ENCODE measurements around the gene PKIB. TPM values are rescaled to one million over a fixed set of nuclear protein-coding genes. Genes with fewer than 3 reads are reported as not detected.
"Not testable (repeated sequence)": the region's sequence is repeated elsewhere in the genome, so short reads cannot be mapped to it uniquely, and the experiment has no call there.

PKIB gene
- total and polyA plus RNA-seq, 3 donors from 2014 or later = 1.4 to 5.0 (median 3.3) TPM

DNA sequence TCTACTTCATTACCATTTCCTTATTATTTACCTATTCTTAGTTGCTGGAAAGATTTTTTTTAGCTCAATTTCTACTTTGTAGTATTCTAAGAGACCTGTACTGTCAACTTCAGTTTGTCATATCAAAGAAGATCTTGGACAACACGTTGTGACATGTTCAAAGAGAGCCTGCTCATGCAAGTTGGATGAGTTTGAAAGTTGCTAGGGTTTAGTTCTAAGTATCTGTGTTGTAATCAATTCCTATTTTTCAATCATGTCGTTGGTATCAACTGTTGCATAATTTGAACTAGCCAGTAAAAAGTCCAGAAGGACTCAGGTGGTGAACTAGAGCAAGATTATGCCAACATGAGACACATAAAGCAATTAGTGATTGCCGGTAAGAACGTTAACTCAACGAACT lies 30.2 kb downstream of the PKIB start:
- no peak overlapping the region for H3K4me3 ChIP-seq
- no peaks in the 10 kb centered on the region for H3K36me3 ChIP-seq (ENCODE audit: low read depth, missing control alignments)
- H3K4me1 ChIP-seq = no peaks in the 10 kb centered on the region
- DNase-seq = no peak
- intact Hi-C loops (cut with DNase I; ENCODE audit: low total_unique reads) = no loop called here
- no peaks in the 10 kb centered on the region for H3K9me3 ChIP-seq
- H3K27ac ChIP-seq = no peak overlapping the region
- TF ChIP-seq, protein P1, sequence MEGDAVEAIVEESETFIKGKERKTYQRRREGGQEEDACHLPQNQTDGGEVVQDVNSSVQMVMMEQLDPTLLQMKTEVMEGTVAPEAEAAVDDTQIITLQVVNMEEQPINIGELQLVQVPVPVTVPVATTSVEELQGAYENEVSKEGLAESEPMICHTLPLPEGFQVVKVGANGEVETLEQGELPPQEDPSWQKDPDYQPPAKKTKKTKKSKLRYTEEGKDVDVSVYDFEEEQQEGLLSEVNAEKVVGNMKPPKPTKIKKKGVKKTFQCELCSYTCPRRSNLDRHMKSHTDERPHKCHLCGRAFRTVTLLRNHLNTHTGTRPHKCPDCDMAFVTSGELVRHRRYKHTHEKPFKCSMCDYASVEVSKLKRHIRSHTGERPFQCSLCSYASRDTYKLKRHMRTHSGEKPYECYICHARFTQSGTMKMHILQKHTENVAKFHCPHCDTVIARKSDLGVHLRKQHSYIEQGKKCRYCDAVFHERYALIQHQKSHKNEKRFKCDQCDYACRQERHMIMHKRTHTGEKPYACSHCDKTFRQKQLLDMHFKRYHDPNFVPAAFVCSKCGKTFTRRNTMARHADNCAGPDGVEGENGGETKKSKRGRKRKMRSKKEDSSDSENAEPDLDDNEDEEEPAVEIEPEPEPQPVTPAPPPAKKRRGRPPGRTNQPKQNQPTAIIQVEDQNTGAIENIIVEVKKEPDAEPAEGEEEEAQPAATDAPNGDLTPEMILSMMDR (IDR thresholded peaks at IDR 0.05) = no peak
- TF ChIP-seq POLR2A (IDR thresholded peaks at IDR 0.05) = no peak
- no peaks in the 10 kb centered on the region for H3K27me3 ChIP-seq
- 87% methylated on average over 5 of the region's 5 CpGs for WGBS, 2 donors

- 81 to 85% methylated on average over 3 of the region's 3 CpGs for WGBS, 2 donors
- no peak overlapping the region for H3K4me3 ChIP-seq
- H3K4me1 ChIP-seq = no peaks in the 10 kb centered on the region
- no peak for DNase-seq
- H3K27me3 ChIP-seq = no peaks in the 10 kb centered on the region
- TF ChIP-seq, protein P1 (IDR thresholded peaks at IDR 0.05) = no peak
- no peak for TF ChIP-seq POLR2A (IDR thresholded peaks at IDR 0.05)
- intact Hi-C loops (cut with DNase I; ENCODE audit: low total_unique reads) = no loop called here
- H3K27ac ChIP-seq = no peak overlapping the region
- H3K9me3 ChIP-seq = no peaks in the 10 kb centered on the region
- H3K36me3 ChIP-seq (ENCODE audit: low read depth, missing control alignments) = no peaks in the 10 kb centered on the region
Measured at GRCh38 chr6:122641819-122642218, 31.6 kb downstream of the PKIB start.

- DNase-seq; H3K4me3 ChIP-seq; H3K36me3 ChIP-seq (ENCODE audit: low read depth, missing control alignments); H3K27ac ChIP-seq; intact Hi-C loops (cut with DNase I; ENCODE audit: low total_unique reads); H3K9me3 ChIP-seq; H3K4me1 ChIP-seq; H3K27me3 ChIP-seq: not testable (repeated sequence)
- WGBS, 2 donors = 88 to 89% methylated on average over 1 of the region's 1 CpG
Measured at GRCh38 chr6:122642604-122643003, 32.4 kb downstream of the PKIB start.

DNA sequence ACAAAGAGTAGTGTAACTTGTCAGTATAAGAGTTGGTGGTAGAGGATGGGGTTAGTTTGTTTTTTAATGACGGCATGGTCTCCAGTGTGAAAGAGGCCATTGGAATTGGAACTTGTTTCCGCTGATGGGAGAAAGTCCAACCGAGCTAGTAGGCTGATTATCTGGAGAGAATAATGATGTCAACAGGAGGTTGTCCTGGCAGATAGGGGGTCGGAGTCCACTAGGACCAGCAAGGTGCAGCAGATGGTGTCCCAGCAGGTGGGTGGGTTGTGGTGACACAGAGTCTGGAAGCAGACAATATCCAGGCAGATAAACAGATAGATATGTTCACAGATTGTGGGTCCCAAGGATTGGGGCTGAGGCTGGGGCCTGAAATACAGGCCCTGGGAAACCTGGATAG lies 35.1 kb downstream of the PKIB start:
- no peak for TF ChIP-seq POLR2A (IDR thresholded peaks at IDR 0.05)
- H3K27me3 ChIP-seq = no peaks in the 10 kb centered on the region
- no peak for DNase-seq
- no peaks in the 10 kb centered on the region for H3K4me1 ChIP-seq
- H3K4me3 ChIP-seq = no peak overlapping the region
- no peak overlapping the region for H3K27ac ChIP-seq
- H3K9me3 ChIP-seq = no peaks in the 10 kb centered on the region
- H3K36me3 ChIP-seq (ENCODE audit: low read depth, missing control alignments) = no peaks in the 10 kb centered on the region
- intact Hi-C loops (cut with DNase I; ENCODE audit: low total_unique reads) = no loop called here
- 89 to 94% methylated on average over 4 of the region's 4 CpGs for WGBS, 2 donors

GRCh38 chr6:122647765-122648164 lies 37.6 kb downstream of the PKIB start:
- Histone ChIP-seq H3K27ac (no peak overlapping the region), H3K36me3 (ENCODE audit: low read depth, missing control alignments) (no peaks in the 10 kb centered on the region), H3K27me3 (no peaks in the 10 kb centered on the region), H3K4me3 (no peak overlapping the region), H3K4me1 (no peaks in the 10 kb centered on the region), H3K9me3 (no peaks in the 10 kb centered on the region)
- 63 to 77% methylated on average over 3 of the region's 3 CpGs for WGBS, 2 donors
- no peak for DNase-seq
- TF ChIP-seq POLR2A (IDR thresholded peaks at IDR 0.05) = no peak
- TF ChIP-seq, protein P1 (IDR thresholded peaks at IDR 0.05) = no peak
- intact Hi-C loops (cut with DNase I; ENCODE audit: low total_unique reads) = no loop called here

- no peak for DNase-seq
- 84 to 93% methylated on average over 1 to 2 of the region's 2 CpGs for WGBS, 2 donors
- Histone ChIP-seq H3K36me3 (ENCODE audit: low read depth, missing control alignments) (no peaks in the 10 kb centered on the region), H3K9me3 (no peaks in the 10 kb centered on the region), H3K4me3 (no peak overlapping the region), H3K27ac (no peak overlapping the region), H3K27me3 (no peaks in the 10 kb centered on the region), H3K4me1 (no peaks in the 10 kb centered on the region)
- intact Hi-C loops (cut with DNase I; ENCODE audit: low total_unique reads) = no loop called here
- TF ChIP-seq POLR2A (IDR thresholded peaks at IDR 0.05) = no peak
- TF ChIP-seq, protein P1 (IDR thresholded peaks at IDR 0.05) = no peak
Measured at GRCh38 chr6:122648726-122649125, 38.5 kb downstream of the PKIB start.

Measured in testis (tissue), 3 donors.